DMS79 (cell line): ENCODE data around the gene DIRAS3.
"Not testable (repeated sequence)": the region's sequence is repeated elsewhere in the genome, so short reads cannot be mapped to it uniquely, and the experiment has no call there.

ENCODE experiments used
- DNase-seq: peaks from one replicate; lab custom pipeline; 2025; lab: John Stamatoyannopoulos, UW

The DIRAS3 gene

DNA sequence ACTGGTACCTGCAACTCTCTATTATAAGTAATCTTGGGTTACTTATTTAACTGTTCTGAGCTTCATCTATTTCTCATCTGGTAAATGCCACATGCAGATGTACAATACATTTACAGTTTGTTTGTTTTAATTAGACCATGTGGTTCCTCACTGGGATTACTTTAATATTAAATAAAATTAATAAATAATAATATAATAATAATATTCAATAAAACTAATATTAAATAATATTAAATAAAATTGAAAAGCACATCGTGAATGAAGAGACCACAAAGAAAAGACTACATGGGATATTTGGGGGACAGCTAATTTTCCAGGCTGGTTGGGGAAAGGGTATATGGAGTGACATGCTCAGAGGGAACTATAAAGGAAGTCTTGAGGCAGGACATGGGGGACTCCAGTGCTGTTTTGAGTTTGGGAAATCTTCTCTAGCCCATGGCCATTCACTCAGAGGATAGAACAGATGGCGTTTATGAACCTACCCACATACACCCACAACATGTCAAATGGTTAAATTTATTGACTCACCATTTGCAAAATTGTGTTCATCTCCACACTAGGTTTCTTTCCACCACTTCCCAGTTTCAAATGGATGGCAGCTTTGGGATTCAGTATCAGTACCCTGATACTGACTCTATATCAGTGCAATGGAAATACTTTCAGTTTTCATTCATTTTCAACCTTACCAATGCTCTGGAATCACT is 25.6 kb downstream of the DIRAS3 start:
- DNase-seq = no peak

DNA sequence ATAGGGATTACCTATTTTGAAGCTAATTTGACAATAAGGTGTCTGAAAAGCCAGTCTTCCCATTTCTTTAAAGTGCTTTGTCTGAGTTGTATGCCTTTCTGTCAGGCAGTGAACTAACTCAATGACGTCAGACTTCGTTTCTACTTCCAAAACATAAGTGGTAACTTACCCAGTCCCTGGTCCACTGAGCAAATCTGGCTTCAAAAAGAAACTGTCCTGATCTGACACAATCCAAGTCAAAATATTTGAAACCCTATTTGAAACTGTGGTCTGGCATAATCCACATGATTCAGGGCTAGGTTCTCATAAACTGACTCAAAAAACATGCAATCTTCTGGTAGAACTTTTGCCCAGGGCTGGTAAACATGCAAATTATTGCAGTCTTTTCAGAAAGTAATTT is 34.0 kb downstream of the DIRAS3 start:
- no peak for DNase-seq

DNA sequence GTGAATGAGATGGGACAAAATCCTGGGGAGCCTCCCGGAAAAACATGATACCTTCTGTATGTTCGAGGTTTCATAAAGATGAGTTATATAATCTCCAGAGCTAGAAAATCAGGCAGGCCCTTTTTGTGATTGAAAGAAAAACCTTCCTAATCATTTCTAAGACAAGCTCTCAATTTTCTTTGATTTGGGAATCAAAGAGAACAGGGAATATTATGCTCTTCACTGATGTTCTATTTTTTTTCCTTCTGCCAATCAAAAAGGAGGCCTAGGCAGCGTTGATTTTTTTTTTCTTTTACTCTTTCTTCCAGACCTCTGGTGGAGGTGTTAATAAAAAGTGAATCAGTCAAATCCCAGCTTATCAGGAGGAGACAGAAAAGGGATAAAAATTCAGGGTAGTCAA is 34.5 kb downstream of the DIRAS3 start:
- DNase-seq = no peak

DNA sequence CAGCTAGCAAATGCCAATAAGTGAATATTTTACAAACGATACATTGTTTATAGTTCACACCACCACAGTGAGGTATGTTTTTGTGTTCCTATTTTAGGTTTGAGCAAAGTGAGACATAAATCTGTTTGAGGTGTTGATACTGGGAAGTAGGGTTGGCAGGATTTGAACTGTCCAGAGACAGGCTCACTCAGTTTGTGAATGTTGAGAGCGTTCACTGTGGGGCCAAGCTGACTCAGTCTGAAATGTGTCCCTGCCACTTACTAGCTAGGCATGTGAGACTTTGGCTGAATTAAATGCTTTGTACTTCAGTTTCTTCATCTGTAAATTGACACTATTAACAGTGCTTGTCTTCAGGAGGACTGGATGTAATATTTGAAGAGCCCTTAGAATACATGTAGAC is 35.1 kb downstream of the DIRAS3 start:
- no peak for DNase-seq

DNA sequence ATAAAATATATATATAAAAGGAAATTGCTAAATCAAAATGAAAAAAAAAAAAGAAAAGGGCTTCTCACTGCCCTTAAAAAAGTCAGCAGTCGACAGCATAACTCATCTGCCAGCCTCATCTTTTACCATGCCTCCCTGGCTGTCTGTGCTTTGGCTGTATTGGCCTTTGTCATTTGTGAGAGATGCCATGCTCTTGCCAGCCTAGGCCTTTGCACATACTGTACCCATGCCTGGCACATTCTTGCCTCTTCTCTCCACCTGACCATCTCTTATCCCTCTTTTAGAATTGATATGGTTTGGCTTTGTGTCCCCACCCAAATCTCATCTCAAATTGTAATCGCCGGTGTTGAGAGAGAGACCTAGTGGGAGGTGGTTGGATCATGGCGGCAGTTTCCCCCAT is 37.1 kb downstream of the DIRAS3 start:
- no peak for DNase-seq

DNA sequence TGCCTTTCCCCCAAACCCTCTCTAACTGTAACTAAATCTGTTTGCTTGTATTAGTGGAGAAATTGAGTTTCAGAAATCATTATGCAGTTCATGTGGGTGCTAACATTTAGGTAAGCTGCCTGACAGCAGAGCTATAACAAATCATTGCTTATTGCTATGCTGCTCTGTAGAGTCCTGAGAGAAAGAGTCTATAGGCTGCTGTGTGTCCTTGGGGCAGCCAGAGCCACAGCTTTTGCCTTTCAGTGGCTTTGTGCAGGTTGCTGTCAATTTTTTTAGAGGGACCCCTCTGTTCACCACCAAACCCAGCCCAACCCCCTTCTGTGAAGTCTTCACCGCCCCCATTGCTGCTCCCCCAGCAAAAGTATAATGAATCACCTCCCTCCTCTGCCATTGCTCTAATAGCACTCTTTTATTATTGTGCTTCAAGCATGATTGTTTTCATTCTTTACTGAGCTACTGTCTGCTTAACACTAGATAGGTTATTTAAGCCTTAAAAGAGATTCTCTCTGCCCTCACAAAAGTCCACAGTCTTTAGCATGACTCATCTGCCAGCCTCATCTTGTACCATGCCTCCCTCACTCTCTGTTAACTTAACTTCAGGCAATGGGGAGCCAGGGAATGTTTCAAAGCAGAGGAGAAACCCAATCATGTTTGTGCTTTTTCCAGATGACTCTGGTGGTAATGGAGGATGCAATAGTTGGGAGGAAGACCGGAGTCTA is 38.6 kb downstream of the DIRAS3 start:
- DNase-seq = no peak

DNA sequence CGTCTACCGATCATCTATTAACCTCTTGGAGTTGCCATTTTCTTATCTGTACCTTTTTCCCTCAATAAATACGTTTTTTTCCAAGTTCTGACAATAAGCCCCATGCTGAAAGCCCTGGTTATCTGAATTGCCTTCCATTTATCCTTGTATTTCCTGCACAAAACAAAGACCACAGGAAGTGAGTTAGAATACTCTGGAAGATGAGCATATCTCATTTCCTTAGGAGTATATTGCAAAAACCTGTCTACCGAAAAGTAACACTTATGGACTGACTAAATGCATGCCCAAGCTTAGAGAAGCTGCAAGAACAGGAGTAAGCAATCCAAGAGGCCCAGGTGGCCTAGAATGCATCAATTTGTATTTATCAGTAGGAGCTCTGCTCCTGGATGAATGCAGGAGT is 39.9 kb downstream of the DIRAS3 start:
- DNase-seq = no peak

DNA sequence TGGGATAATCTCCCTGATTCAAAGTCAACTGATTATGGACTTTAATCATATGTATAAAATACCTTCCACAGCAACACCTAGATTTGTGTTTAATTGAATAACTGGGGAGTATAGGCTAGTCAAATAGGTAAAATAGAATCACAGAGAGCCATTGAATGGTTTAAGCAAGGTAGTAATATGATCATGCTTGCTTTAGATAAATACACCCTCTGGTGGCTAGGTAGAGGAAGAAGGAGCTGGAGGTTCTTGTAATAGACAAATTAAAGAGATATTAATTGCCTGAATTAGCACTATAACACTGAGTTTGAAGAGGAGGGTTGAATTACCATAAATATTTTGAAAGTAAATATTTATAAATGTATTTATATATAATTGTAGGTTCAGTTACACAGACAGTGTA is 40.3 kb downstream of the DIRAS3 start:
- no peak for DNase-seq

DNA sequence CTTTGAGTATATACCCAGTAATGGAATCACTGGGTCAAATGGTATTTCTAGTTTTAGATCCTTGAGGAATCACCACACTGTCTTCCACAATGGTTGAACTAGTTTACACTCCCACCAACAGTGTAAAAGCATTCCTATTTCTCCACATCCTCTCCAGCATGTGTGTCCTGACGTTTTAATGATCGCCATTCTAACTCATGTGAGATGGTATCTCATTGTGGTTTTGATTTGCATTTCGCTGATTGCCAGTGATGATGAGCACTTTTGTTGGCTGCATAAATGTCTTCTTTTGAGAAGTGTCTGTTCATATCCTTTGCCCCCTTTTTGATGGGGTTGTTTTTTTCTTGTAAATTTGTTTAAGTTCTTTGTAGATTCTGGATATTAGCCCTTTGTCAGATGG is 46.8 kb downstream of the DIRAS3 start:
- not testable (repeated sequence) for DNase-seq

DNA sequence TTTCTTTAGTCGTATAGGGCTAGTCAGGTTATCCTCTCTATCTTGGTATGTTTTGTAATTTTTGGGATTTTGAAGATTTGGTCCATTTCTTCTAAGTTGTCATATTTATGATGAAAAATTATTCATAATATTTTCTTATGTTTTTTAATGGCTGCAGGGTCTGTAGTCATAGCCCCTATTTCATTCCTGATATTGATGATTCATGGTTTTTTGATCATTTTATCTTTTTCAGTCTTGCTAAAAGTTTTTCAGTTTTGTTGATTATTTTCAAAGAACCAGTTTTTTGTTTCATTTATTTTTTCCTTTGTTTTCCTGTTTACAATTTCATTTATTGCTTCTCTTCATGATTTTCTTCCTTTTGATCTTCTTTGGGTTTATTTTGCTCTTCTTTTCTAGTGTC is 50.2 kb downstream of the DIRAS3 start:
- no peak for DNase-seq

DNA sequence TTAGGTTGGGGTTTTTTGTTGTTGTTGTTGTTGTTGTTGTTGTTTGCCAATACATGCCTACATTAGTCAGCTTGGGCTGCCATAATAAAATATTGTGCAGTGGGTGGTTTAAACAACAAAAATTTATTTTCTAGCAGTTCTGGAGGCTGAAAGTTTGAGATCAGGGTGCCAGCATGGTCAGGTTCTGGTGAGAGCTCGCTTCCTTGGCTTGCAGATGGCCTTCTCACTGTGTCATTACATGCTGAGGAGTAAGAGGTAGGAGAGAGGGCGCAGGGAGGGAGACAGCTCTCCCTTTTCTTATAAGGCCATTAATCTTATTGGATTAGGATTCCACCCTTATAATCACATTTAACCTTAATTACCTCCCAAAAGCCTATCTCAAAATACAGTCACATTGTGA is 52.7 kb downstream of the DIRAS3 start:
- DNase-seq = no peak
